HG03460 (cell line): ENCODE results near the gene ECEL1.
"Not testable (repeated sequence)": the region's sequence is repeated elsewhere in the genome, so short reads cannot be mapped to it uniquely, and the experiment has no call there.

ENCODE experiments used
- ATAC-seq: cut with Tn5 transposase; IDR thresholded peaks from one replicate; pipeline ENCODE4 v1.9.1; 2021; ENCODE audit not compliant: unreplicated experiment

The ECEL1 gene

DNA sequence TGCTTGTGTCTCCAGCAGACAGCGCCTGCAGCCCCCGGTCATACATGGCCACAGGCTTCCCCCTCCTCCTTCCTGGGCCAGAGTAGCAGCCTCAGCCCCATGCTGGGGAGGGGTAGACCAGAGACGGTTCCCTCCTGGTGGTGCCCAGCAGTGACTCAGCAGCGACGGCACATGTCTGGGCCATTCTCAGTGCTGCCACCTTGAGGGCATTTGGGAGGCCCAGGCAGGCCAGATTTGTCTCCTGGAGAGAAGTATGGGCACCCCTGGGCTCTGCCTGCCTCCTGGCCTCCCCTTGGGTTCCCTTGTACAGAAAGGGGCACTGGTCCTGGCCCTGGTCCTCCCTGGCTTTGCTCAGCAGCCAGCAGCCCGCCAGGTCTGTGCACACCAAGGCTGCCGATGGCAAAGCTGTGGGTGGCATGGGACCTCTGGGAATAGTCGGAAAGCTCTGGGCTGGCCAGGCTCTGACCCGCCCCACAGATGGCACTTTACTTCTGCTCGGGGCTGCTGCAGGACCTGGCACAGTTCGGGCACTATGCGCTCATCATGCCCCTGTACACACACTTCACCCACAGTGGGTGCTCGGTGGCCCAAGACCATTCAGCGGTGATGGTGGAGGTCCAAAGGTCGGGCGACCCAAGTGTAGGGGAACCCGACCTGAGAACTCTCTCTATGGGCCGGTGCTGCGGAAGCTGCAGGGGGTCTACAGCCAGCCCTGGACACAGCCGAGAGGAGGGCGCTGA is 43.1 kb downstream of the ECEL1 start:
- no peak for ATAC-seq

DNA sequence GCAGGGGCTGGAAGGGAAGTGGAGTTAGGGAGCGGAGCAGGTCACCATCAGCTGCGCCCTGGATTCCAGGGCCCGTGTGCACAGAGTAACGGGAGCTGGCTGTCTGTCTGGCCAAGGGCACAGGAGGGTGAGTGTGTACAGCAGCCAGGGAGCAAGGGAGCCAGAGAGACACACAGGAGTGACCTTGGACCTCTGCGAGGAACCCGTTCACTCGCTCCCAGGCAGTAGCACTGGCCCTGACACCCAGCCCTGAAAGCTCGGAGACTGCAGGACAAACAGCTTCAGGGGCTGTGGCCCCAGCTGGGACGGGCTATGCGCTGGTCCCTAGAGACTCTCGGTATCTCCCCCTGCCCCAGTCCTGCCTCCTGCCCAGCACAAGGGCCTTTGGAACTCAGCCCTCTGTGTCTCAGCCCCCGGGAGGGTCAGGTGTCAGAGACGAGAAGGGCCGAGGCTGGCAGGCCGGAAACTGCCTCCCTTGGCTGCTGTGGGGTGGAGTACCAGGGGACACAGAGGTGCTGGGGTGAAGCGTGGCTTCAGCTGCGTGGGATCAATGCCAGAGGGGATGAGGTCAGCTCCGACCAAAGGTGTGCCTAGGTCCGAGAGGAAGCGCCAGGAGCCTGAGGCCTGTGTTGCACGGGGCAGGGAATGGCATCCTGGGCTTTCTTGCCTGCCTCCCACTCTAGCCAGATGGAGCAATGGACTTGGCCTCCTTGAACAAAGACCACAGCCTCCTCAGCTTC is 43.8 kb downstream of the ECEL1 start:
- ATAC-seq: not testable (repeated sequence)

DNA sequence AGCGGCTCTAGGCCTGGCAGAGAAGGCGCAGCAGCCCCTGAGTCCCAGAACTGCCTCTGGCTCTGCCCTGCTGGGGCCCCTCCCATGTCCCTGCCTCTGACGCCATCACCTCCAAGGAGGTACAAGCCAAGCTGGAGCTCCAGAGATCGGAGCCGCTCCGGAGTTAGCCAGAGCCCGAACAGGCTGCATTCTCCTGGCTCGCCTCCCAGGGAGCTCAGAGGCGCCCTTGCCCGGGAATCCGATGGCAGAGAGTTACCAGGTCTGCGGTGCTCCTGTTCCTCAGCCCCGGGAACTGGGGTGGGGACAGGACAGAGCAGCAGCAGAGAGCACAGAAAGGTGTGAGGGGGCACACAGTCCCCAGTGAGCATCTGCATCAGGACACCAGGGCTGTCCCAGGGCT is 44.6 kb downstream of the ECEL1 start:
- not testable (repeated sequence) for ATAC-seq

DNA sequence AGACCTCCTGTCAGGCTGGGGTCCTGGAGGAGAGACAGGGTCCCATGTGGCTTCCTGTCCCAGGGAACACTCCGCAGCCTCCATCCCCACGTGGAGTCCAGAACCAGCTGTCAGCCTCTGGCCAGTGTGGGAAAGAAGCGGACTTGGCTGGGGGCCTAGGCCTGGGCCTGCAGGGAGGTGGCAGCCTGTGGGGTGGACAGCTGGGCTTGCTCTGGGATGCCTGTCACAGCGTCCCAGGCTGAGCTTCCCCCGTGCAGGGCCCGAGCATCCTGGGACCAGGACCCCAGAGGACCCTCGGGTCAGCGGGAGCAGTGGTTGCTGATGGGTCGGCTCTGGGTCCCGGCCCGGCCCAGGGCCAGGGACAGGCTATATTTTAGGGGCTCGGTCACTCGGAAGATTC is 45.2 kb downstream of the ECEL1 start:
- ATAC-seq: not testable (repeated sequence)

DNA sequence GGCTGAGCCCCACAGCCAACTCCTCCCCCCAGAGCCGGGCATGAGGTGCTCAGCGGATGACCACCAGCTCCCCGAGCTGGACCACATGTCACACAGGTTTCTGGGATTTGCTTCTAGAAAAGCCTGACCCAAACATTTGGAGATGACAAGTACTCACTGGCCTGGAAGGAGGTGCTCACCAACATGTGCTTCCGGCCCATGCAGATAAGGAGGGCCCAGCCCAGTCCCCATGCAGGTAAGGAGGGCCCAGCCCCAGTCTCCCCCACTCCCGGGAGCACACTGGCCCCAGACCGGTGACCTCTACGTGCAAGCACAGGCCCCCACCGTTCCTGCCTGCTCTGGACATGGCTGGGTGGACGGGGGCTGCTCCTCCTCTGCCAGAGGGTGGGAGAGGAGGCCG is 45.7 kb downstream of the ECEL1 start:
- not testable (repeated sequence) for ATAC-seq

DNA sequence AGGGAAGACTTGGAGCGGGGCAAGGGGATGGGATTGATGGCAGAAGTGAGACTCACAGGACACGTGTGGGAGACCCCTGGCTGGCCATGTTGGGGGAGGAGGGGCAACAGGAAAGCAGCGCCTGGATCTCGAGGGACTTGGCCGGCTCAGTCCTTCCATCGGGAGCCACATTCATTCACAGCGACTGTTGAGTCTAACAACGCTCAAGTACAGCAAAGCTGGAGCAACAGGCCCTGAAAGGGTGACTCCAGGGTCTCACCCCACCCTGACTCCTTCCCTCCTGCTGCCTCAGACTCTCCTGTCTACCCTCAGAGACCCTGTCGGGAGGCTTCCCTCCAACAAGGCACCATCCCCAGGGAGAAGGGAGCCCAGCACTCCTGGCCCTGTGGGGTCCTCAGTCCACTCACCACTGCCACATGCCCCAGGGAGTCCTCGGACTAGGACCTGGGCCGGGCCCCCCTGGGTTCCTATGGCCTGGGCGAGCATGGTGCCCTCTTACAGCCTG is 46.4 kb downstream of the ECEL1 start:
- no peak for ATAC-seq

DNA sequence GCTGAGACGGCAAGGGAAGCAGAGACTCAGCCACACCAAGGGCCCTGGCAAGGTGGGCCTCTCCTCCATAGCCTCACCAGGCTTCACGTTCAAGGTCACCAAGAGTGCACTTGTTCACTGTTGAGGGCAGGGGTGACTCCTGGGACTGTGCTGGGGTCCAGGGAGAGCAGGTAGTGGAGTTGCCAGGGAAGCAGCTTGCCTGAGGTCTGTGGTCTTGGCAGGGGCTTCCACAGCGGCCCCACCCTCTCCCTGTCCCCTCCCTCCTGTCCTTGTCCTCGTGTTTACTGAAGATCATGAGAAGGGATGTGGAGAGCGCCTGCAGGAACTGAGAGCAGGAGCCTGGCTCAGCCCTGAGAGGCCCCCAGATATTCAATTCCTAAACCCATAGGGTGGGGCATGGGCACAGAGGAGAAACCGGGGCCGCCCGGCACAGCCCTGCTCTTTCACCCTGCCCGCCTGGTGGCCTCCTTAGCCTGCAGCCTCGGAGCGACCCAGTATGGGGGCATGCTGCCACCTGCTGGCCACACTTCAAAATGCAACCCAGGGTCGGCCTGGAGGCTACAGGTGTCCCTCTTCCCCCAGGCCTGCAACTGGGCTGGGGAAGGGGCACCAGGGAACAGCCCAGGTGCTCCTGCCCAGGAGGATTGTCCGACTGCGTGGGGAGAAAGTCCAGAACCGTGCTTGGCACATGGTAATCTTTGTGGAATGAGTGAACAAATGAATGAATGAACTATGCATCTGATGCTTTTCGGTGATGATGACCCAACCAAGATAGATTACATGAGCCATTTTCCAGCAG is 47.2 kb downstream of the ECEL1 start:
- peak; percentile 68 for ATAC-seq

DNA sequence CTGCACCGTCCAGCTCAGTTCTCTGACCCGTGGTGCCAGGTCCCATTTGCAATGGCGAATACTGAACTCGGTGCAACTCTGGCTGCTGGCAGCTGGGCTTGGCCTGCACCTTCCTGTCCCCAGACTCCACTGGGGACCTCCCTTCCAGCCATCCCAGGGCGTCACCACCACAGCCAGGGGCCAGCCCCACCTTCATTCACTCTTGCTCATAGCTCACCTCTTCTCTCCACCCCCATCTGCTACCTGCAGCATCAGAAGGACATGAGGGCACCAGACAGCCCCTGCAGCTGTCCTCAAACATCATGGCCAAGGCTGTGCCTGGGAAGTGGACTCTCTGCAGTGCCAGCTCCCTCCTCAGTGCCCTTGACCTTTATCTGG is 47.9 kb downstream of the ECEL1 start:
- no peak for ATAC-seq

DNA sequence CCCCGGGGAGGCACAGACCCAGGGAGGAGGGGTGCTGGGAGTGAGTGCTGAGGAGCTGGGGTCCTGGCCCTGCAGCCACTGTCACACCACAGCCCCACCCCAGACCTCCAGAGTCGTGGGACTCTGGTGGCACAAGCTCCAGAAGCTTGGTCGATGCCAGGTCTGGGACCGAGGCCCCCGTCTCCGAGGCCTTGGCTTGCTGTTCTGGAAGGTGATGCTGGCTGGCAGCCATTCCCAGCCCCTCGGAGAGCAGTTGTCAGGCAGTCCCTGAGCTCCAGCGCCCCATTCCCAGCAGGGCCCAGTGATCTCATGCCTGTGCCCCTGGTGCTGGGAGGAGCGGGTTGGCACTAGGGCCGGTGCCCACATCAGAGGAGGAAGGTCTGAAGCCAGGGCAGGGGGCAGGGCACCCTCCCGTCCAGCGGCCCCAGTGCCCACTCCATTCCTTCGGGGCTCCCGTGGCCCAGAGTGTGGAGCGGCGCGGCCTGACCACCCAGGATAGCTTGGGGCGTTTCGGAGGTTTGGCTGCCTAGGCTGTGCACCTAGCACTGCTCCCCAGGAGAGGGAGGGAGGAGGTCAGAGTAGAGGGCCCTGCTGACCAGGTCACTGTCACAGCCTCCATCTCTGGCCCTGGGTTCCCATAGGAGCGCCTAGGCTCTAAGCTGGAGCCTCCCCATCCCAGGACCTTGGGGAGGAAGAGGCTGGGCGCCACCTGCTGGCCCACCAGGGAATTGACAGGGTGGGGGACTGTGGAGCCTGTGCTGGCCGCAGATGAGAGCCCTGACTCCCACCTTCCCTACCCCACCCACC is 48.5 kb downstream of the ECEL1 start:
- no peak for ATAC-seq

DNA sequence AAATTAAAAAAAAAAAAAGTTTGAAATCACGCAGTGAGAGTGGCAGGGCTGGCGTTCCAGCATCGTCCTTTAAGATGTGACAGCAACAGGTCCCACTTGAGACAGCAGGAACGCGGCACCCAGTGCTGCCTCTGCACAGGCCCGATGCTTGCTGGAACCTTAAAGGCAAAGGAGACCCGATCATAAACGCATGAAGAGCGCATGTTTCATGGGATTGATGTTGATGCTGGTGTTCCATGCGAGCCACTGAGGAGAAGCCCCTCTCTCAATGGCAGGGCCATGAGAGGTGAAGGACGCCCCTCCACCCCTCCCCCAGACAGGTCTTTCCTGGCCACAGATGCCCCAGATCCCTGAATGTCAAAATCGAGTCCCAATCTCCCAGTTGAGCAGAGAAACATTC is 49.5 kb downstream of the ECEL1 start:
- no peak for ATAC-seq

DNA sequence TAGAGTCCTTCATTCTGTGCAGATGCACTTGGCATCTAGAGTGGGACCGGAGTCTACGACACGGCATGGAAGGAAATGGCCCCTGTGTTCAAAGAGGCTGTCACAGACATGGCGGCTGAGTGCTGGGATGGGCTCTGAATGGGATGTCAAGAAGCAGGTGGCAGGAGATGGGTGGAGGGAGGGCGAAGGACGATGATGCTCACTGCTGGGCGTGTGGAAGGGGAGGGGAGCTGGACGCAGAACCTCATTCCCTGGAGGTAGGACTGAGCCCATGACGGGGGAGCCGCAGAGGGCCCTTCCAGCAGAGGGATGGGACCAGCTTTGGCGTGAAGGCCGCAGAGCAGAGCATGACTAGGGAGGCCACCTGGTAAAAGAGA is 50.5 kb downstream of the ECEL1 start:
- ATAC-seq: no peak

DNA sequence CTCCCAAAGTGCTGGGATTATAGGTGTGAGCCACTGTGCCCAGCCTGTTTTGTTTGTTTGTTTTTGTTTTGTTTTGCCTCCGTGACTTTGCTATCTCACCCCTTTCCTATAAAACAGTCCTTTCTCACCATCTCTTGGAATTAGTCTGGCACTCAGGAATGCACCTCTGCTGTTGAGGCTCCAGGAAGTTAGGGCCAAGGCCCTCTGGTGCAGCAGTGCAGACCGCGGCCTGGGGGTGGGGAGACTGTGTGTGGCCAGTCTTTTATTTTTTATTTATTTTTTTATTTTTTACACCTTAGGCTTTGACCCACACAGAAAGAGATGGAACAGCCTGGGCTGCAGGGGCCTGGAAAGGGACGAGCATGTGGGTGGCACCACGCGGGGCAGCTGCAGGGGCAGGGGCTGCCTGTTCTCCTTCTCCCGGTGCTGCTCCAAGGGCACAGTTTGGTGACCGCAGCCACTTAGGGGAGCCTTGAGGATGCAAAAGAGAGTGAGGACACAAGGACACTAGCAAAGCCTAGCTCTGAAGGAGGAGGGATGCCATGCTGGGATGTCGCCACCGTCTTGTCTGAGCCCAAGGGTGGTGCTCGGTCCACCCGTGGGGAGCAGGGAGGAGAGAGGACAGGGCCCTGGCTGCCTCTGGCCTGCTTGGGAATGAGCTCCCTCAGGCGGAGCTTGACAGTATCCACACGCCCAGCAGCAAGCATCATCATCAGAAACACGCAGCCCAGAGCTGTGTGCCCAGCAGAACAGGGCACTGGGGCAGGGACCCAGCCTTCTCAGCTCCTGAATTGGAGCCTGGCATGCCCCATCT is 51.0 kb downstream of the ECEL1 start:
- no peak for ATAC-seq

DNA sequence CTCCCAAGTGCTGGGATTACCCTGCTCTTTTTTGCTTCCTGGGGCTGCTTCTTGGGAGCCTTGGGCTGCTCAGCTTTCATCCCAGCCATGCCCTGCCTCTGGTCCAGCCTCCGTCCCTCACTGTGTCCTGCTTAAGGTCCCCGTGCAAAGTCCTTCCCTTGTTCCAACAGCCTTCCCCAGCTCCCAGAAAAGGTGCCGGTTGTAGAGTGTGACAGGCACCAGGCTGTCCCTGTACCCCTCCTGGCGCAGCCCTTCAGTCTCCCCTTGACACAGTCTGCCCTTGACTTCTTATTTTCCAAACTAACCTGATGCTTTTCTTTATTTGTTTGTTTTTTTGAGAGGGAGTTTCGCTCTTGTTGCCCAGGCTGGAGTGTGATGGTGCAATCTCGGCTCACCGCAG is 51.8 kb downstream of the ECEL1 start:
- no peak for ATAC-seq

DNA sequence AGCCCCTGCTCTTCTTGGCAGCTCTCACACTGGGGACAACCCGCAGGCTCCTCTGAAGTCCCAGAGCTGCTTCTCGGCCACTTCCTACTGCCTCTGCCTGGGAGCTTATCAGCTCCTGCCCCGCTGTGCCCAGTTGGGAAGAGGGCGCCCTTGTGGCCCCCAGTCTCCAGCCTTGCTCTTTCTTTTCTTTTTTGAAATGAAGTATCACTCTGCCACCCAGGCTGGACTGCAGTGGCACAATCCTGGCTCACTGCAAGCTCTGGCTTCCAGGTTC is 52.3 kb downstream of the ECEL1 start:
- ATAC-seq: no peak

DNA sequence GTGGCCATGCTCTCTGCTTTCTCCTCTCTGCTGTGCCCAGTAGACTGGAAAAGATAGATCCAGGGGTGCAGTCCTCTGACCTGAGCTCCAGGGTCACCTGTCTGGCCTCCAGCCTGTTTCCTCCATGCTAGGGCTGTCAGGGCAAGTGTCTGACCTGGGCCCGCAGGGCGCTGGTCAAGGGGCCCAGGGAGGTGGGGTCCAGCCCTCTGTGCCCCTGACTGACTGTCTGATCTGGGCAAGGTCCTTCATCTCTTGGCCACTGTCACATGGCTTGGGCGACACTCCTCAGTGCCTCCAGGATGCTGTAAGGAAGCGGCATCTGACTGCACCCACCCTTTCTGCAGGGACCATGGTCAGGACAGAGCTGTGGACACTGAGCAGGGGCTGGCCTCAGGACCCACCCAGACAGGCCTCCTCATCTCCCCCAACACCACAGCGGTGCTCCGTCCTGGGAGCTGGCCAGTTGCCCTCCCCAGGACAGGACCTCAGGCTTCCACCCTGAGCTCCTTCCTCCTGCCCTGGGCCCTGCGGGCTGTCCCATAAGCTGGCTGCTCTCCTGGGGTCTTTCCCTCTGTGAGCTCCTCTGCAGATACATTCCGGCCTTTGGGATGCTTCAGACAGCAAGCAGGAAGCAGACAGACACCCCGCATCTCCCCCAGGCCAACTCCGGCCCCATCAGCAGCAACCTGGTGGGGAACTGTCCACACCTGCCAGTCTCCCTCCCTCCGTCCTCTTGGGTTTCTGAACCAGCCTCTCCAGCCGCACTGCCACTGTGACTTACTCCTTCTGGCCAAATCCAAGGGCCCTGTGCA is 52.9 kb downstream of the ECEL1 start:
- no peak for ATAC-seq

DNA sequence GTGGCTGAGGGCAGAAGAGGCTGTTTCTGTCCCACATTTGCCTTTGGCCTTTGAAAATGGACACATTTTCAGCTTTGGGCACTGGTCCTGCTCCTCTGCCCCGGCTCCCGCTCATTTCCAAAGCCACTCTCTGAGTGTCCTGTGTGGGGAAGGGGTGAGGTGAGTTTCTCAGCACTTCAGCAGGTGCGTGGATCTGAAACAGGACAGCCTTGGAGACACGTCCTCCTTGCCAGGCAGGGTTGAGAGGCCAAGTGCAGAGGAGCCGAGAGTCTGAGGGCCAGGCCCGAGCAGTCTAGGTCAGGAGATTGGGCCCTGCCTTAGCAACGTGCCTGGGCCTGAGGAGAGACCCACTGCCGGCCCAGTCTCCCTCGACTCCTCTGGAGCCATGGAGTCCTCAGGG is 53.5 kb downstream of the ECEL1 start:
- ATAC-seq: no peak

DNA sequence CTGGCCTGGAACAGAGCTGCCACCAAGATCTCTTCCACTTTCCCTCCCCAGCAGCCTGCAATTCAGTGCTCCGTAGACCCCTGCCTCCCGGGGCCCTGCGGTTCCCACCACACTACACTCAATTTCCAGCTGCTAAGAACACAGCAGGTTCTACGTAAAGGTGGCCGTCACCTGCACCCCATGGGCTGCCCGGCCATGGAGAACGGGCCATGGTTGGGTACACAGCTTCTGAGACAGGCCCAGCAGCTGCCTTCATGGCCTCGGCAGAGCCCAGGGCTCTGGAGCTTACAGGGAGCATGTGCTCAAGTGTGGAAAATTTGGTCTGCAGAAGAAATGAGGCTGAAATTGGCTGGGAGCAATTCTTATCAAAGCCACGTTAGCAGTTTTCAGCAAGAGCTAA is 54.0 kb downstream of the ECEL1 start:
- not testable (repeated sequence) for ATAC-seq

DNA sequence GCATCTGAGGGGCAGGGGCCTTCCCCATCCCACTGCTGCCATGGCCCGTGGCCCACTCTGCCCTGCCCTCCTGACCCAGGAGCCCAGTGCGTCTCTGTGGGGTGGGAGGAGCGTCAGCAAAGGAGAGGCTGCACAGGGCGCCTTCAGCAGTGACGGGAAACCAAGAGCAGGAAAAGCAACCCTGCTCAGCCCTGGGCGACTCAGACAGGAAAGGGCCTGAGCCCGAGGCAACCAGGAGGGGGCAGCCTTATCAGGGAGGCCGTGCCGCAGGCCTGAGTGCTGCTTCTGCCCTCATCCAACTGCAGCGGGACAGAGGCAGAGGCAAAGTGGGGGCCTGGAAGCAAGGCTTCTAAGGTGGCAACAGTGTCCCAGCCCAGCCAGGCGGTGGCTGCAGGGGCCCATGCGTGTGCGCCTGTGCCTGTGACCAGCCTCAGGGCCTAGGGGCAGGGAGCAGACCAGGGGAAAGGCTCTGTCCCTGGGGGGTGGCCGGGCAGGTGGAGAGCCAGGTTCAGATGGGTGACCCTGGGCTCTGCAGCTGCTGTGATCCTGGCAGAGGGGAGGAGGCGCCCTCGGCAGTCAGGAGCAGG is 54.9 kb downstream of the ECEL1 start:
- no peak for ATAC-seq
